A673 (cell line): ENCODE measurements around the gene ADAMTS13. TPM values are rescaled to one million over a fixed set of nuclear protein-coding genes. Genes with fewer than 3 reads are reported as not detected.

Experiments
- BruUV-seq: library from RNA; stranded (reverse); fragments of 400-500 nt; replicated peaks from 2 replicates; lab custom pipeline; 2021; lab: Mats Ljungman, UMichigan
- CTCF ChIA-PET: fragments of 300-600 bp; sonication (Branson Sonifier 250); formaldehyde crosslinking; loops from one replicate; lab custom pipeline; 2022; ENCODE audit warnings: antibody characterized with exemption; lab: Charles Lee
- POLR2A ChIA-PET: fragments of 300-600 bp; sonication (Branson Sonifier 250); formaldehyde crosslinking; loops from one replicate; lab custom pipeline; 2022; ENCODE audit warnings: antibody characterized with exemption; ENCODE audit not compliant: low non-redundant PET; lab: Charles Lee
- DNase-seq: peaks from one replicate; pipeline ENCODE4 v3.0.0-alpha.2; 2015; ENCODE audit warnings: low spot score
- H3K27ac ChIP-seq: fragments of 200-600 bp; sonication (generic); 2 replicates; pipeline ENCODE4 v1.5.1; 2016; ENCODE audit warnings: mixed run types, low read depth, mild to moderate bottlenecking, mixed read lengths, antibody characterized with exemption, low read length; ENCODE audit not compliant: poor library complexity, severe bottlenecking
- H3K27me3 ChIP-seq: fragments of 200-600 bp; sonication (generic); replicated peaks from 2 replicates; pipeline ENCODE4 v1.6.1; 2017; ENCODE audit warnings: mixed run types, low read depth, mild to moderate bottlenecking, mixed read lengths, antibody characterized with exemption, low read length; ENCODE audit not compliant: insufficient read depth, poor library complexity
- H3K36me3 ChIP-seq: fragments of 200-600 bp; sonication (generic); 2 replicates; pipeline ENCODE4 v1.6.1; 2016; ENCODE audit warnings: mixed run types, mild to moderate bottlenecking, mixed read lengths, antibody characterized with exemption, low read length; ENCODE audit not compliant: insufficient read depth, poor library complexity, severe bottlenecking
- H3K4me1 ChIP-seq: fragments of 200-600 bp; sonication (generic); 2 replicates; pipeline ENCODE4 v1.6.1; 2017; ENCODE audit warnings: mixed run types, mild to moderate bottlenecking, mixed read lengths, antibody characterized with exemption, low read length; ENCODE audit not compliant: insufficient read depth, poor library complexity, severe bottlenecking
- H3K4me3 ChIP-seq: fragments of 200-600 bp; sonication (generic); 2 replicates; pipeline ENCODE4 v1.5.1; 2016; ENCODE audit warnings: low read depth, mixed run types, mild to moderate bottlenecking, mixed read lengths, low read length; ENCODE audit not compliant: poor library complexity, severe bottlenecking
- H3K9me3 ChIP-seq: fragments of 200-600 bp; sonication (generic); 2 replicates; pipeline ENCODE4 v1.6.1; 2016; ENCODE audit warnings: mixed run types, low read depth, mild to moderate bottlenecking, mixed read lengths, antibody characterized with exemption, low read length; ENCODE audit not compliant: poor library complexity, severe bottlenecking
- EZH2 ChIP-seq: fragments of 200-600 bp; sonication (generic); IDR thresholded peaks from 2 replicates; pipeline ENCODE4 v1.6.1; 2017; ENCODE audit warnings: borderline replicate concordance, low read depth, mild to moderate bottlenecking, mixed read lengths, antibody characterized with exemption, low read length; ENCODE audit not compliant: poor library complexity, severe bottlenecking
- intact Hi-C: fragments of 100-400 bp; cut with micrococcal nuclease; formaldehyde crosslinking; loops from one replicate; pipeline ENCODE4 v1.10.0; 2022; ENCODE audit not compliant: unreplicated experiment
- total RNA-seq: library from RNA; stranded (reverse); gene quantifications from 2 replicates; pipeline ENCODE4 v1.2.3, GENCODE V29; 2021
- TF ChIP-seq, protein P1 (sequence below): fragments of 300-800, 200-600 bp; sonication (generic); conservative IDR thresholded peaks from 2 replicates; pipeline ENCODE4 v1.5.1; 2017; ENCODE audit warnings: low read depth, mild to moderate bottlenecking, antibody characterized with exemption, low read length, moderate library complexity, mixed read lengths

ADAMTS13 gene
- total RNA-seq, 1 experiment from 2014 or later = 1.3 TPM

DNA sequence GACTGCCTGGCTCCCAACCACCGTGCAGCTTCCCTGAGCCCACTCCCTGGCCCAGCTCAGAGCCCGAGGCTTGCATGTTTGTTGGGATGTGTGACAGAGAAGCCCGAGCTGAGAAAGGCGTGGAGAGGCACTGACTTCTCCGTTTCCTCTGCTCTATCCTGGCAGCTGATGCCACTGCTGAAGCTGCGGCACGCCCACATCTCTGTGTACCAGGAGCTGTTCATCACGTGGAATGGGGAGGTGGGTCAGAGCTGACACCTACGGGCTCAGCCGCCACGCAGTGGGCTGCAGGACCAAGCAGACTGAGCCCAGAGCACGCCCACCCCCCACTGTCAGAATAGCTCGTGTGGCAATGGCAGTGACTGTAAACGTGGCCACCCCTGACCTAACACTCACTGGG lies 36.7 kb upstream of the ADAMTS13 start:
- H3K4me1 ChIP-seq = no peaks in the 10 kb centered on the region
- no TSS peak for BruUV-seq
- POLR2A ChIA-PET = no interaction called here
- no peak overlapping the region for H3K4me3 ChIP-seq
- H3K36me3 ChIP-seq = no peaks in the 10 kb centered on the region
- DNase-seq = no peak
- CTCF ChIA-PET = no interaction called here
- no peak for TF ChIP-seq EZH2
- TF ChIP-seq, protein P1, sequence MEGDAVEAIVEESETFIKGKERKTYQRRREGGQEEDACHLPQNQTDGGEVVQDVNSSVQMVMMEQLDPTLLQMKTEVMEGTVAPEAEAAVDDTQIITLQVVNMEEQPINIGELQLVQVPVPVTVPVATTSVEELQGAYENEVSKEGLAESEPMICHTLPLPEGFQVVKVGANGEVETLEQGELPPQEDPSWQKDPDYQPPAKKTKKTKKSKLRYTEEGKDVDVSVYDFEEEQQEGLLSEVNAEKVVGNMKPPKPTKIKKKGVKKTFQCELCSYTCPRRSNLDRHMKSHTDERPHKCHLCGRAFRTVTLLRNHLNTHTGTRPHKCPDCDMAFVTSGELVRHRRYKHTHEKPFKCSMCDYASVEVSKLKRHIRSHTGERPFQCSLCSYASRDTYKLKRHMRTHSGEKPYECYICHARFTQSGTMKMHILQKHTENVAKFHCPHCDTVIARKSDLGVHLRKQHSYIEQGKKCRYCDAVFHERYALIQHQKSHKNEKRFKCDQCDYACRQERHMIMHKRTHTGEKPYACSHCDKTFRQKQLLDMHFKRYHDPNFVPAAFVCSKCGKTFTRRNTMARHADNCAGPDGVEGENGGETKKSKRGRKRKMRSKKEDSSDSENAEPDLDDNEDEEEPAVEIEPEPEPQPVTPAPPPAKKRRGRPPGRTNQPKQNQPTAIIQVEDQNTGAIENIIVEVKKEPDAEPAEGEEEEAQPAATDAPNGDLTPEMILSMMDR = no peak
- intact Hi-C loops = no loop called here
- H3K27me3 ChIP-seq = no peaks in the 10 kb centered on the region
- no peak overlapping the region for H3K27ac ChIP-seq
- H3K9me3 ChIP-seq = no peaks in the 10 kb centered on the region

DNA sequence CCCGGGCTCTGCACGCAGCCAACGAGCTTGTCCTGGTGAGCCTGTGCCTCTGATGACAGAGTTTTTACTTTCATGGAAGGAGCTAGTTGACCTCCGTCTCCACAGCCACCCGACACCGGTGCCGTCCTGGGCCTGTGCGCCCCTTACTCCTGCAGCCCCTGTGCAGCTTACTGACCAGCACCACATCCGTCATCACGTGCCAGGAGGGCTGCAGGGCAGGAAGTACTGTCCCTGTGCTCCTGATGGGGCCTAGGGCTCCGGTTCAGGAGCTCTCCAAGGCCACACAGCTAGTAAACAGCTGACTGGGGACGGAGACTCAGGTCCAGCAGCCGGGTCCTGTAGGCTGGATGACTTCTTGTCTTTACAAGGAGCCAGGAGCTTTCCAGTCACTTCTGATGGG lies 35.8 kb upstream of the ADAMTS13 start:
- intact Hi-C loops = no loop called here
- no peak for DNase-seq
- Histone ChIP-seq H3K4me1 (no peaks in the 10 kb centered on the region), H3K27me3 (no peaks in the 10 kb centered on the region), H3K9me3 (no peaks in the 10 kb centered on the region), H3K27ac (no peak overlapping the region), H3K36me3 (no peaks in the 10 kb centered on the region), H3K4me3 (no peak overlapping the region)
- ChIA-PET POLR2A (no interaction called here), CTCF (interaction anchor here (0.5 to 1.0 kb wide), 2 partner anchors 200 to 201 kb away, joined by 4 to 8 read pairs; no protein-coding TSS in a partner anchor)
- TF ChIP-seq EZH2 = no peak
- TF ChIP-seq, protein P1 = no peak
- BruUV-seq = no TSS peak

DNA sequence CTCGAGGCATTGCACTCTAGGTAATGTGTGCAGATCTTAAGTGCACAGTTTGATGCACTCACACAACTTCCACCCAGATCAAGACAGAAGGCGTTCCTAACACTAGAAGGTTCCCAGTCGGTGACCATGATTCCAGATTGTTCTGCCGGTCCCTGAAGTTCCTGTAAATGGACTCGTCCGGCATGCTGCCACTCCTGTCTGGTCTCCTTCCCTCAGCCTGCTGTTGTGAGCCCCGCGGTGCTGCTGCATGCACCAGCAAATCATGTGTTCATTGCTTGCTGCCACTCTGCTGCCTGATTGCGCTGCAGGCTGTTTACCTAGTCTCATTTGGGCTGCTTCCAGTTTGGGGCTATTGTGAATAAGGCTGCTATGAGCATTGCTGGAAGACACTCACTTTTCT lies 34.5 kb upstream of the ADAMTS13 start:
- CTCF ChIA-PET = no interaction called here

More for the DNA sequence above, 34.5 kb upstream of the ADAMTS13 start:
- POLR2A ChIA-PET = no interaction called here
- no peaks in the 10 kb centered on the region for H3K27me3 ChIP-seq
- no peaks in the 10 kb centered on the region for H3K36me3 ChIP-seq
- no peak for DNase-seq
- no peaks in the 10 kb centered on the region for H3K9me3 ChIP-seq
- H3K4me1 ChIP-seq = no peaks in the 10 kb centered on the region
- H3K27ac ChIP-seq = no peak overlapping the region
- no TSS peak for BruUV-seq
- intact Hi-C loops = no loop called here
- no peak overlapping the region for H3K4me3 ChIP-seq
- no peak for TF ChIP-seq EZH2
- TF ChIP-seq, protein P1 = no peak
